ENCODE measurements around the gene C11orf42.

Gene C11orf42

DNA sequence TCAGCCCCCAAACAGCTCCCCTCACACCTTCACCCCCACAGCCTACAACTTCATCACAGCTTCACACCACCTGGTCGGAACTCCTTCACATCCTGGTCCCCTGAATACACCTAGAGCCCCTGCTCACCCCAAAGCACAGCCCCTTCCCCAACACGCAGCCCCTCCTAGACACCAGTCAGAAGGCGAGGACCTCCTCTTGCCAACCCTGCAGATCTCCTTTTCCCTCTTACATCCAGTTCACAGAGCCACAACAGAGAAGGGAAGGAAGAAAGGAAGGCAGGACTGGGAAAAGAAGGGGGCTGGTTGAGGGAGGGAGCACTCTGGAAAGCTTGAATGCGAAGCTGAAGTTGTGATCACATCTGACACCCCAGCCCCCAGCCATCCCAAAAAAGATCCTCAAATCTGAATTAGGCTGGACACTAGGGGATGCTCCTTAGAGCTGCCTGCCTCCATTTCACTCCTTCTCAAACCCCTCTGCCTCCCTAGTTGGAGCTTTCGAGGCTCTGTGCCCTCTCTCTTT lies 54.9 kb downstream of the C11orf42 start:
- no peak for DNase-seq
